Upper lobe of right lung (tissue), 1 donor: ENCODE results near the gene CHST8. TPM values are rescaled to one million over a fixed set of nuclear protein-coding genes. Genes with fewer than 3 reads are reported as not detected.
"Not testable (repeated sequence)": the region's sequence is repeated elsewhere in the genome, so short reads cannot be mapped to it uniquely, and the experiment has no call there.

ENCODE experiments used
- ATAC-seq: fragments of 200-7000 bp; cut with Tn5 transposase; one replicate; pipeline ENCODE4 v1.9.1; 2020; ENCODE audit warnings: mild to moderate bottlenecking, moderate library complexity
- DNase-seq: peaks from one replicate; pipeline ENCODE4 v3.0.0-alpha.2; 2020
- H3K27ac ChIP-seq: fragments of 200-600 bp; one replicate; pipeline ENCODE4 v1.8.0; 2022
- H3K27me3 ChIP-seq: fragments of 200-600 bp; one replicate; pipeline ENCODE4 v1.8.0; 2022; ENCODE audit warnings: mild to moderate bottlenecking
- H3K36me3 ChIP-seq: fragments of 200-600 bp; one replicate; pipeline ENCODE4 v1.8.0; 2022
- H3K4me1 ChIP-seq: fragments of 200-600 bp; one replicate; pipeline ENCODE4 v1.8.0; 2022
- H3K4me3 ChIP-seq: fragments of 200-600 bp; one replicate; pipeline ENCODE4 v1.8.0; 2022; ENCODE audit warnings: mild to moderate bottlenecking
- H3K9me3 ChIP-seq: fragments of 200-600 bp; one replicate; pipeline ENCODE4 v1.8.0; 2022
- CTCF ChIP-seq: fragments of 200-600 bp; IDR thresholded peaks from one replicate; pipeline ENCODE4 v1.8.0; 2022; ENCODE audit warnings: antibody characterized with exemption
- intact Hi-C: fragments of 100-400 bp; cut with DNase I; formaldehyde crosslinking; loops from one replicate; pipeline ENCODE4 v1.11.0; 2022
- total RNA-seq: library from RNA; stranded (reverse); fragmentation: NEBNext Ultra II Directional; extraction: Animal tissue kit (Norgen Biotek cat#: 25700); gene quantifications from one replicate; pipeline ENCODE4 v1.2.1, GENCODE V29; 2021
- donor health status: DM: no; HTN: yes; CAD: no; lungs with severe emphysema.

Gene CHST8
- total RNA-seq, 1 donor from 2014 or later, result 0.64 TPM

- H3K9me3 ChIP-seq, result no peaks in the 10 kb centered on the region
- no peak overlapping the region for H3K27ac ChIP-seq
- intact Hi-C loops, result no loop called here
- no peak for TF ChIP-seq CTCF
- H3K4me1 ChIP-seq, result no peaks in the 10 kb centered on the region
- H3K27me3 ChIP-seq, result peaks cover 9% of the 10 kb centered on the region
- DNase-seq (no peak), ATAC-seq (no peak)
- no peak overlapping the region for H3K4me3 ChIP-seq
- no peaks in the 10 kb centered on the region for H3K36me3 ChIP-seq
Observed at GRCh38 chr19:33610588-33610987, 11.2 kb upstream of the CHST8 start.

GRCh38 chr19:33612928-33613619, 8.7 kb upstream of the CHST8 start:
- H3K27ac ChIP-seq, result no peak overlapping the region
- H3K4me3 ChIP-seq, result no peak overlapping the region
- no peak for ATAC-seq
- TF ChIP-seq CTCF, result no peak
- no peaks in the 10 kb centered on the region for H3K9me3 ChIP-seq
- H3K27me3 ChIP-seq, result peaks cover 9% of the 10 kb centered on the region
- intact Hi-C loops, result no loop called here
- no peaks in the 10 kb centered on the region for H3K4me1 ChIP-seq
- no peaks in the 10 kb centered on the region for H3K36me3 ChIP-seq
- DNase-seq, result peak; percentile 39

GRCh38 chr19:33613620-33614000, 8.1 kb upstream of the CHST8 start:
- peak; percentile 23 for DNase-seq
- Histone ChIP-seq H3K9me3 (no peaks in the 10 kb centered on the region), H3K27ac (no peak overlapping the region), H3K36me3 (no peaks in the 10 kb centered on the region), H3K4me3 (no peak overlapping the region), H3K27me3 (peaks cover 9% of the 10 kb centered on the region), H3K4me1 (no peaks in the 10 kb centered on the region)
- TF ChIP-seq CTCF, result no peak
- ATAC-seq, result no peak
- intact Hi-C loops, result no loop called here

GRCh38 chr19:33616346-33616745, 5.4 kb upstream of the CHST8 start:
- no peak for ATAC-seq
- no peaks in the 10 kb centered on the region for H3K36me3 ChIP-seq
- no peak overlapping the region for H3K27ac ChIP-seq
- peaks cover 20% of the 10 kb centered on the region for H3K27me3 ChIP-seq
- DNase-seq, result peak; percentile 19
- no peaks in the 10 kb centered on the region for H3K9me3 ChIP-seq
- intact Hi-C loops, result no loop called here
- no peak for TF ChIP-seq CTCF
- no peaks in the 10 kb centered on the region for H3K4me1 ChIP-seq
- no peak overlapping the region for H3K4me3 ChIP-seq

GRCh38 chr19:33616857-33617256, 4.9 kb upstream of the CHST8 start:
- peaks cover 22% of the 10 kb centered on the region for H3K27me3 ChIP-seq
- no peaks in the 10 kb centered on the region for H3K36me3 ChIP-seq
- no peak for DNase-seq
- no peak overlapping the region for H3K27ac ChIP-seq
- TF ChIP-seq CTCF, result no peak
- ATAC-seq, result no peak
- H3K9me3 ChIP-seq, result no peaks in the 10 kb centered on the region
- H3K4me1 ChIP-seq, result peaks cover under 1% of the 10 kb centered on the region
- no peak overlapping the region for H3K4me3 ChIP-seq
- intact Hi-C loops, result no loop called here

- H3K27me3 ChIP-seq, result peaks cover 29% of the 10 kb centered on the region
- not testable (repeated sequence) for ATAC-seq, DNase-seq
Observed at GRCh38 chr19:33618363-33618762, 3.4 kb upstream of the CHST8 start.

More at GRCh38 chr19:33618363-33618762, 3.4 kb upstream of the CHST8 start:
- H3K36me3 ChIP-seq, H3K27ac ChIP-seq, H3K9me3 ChIP-seq, intact Hi-C loops, H3K4me1 ChIP-seq, H3K4me3 ChIP-seq: not testable (repeated sequence)
